ENCODE results near the gene HOXD10. TPM values are rescaled to one million over a fixed set of nuclear protein-coding genes. Genes with fewer than 3 reads are reported as not detected.

Gene HOXD10
- total RNA-seq, 1 donor from 2014 or later = not detected

GRCh38 chr2:176110415-176111308 lies 5.9 kb upstream of the HOXD10 start:
- Mint-ChIP-seq H3K27ac (ENCODE audit: unreplicated experiment) (no peak overlapping the region), H3K27me3 (ENCODE audit: low read depth) (peaks cover 81% of the 10 kb centered on the region), H3K36me3 (ENCODE audit: low read depth) (peaks cover 3% of the 10 kb centered on the region), H3K9me3 (ENCODE audit: low read depth) (no peaks in the 10 kb centered on the region), H3K4me1 (ENCODE audit: low read depth) (peaks cover 22% of the 10 kb centered on the region), H3K4me3 (ENCODE audit: unreplicated experiment) (no peak overlapping the region)
- no peak for DNase-seq (ENCODE audit: low spot score)
- TF ChIP-seq CTCF (IDR thresholded peaks at IDR 0.05) = no peak

- Mint-ChIP-seq H3K36me3 (ENCODE audit: low read depth) (peaks cover 1% of the 10 kb centered on the region), H3K27ac (ENCODE audit: unreplicated experiment) (no peak overlapping the region), H3K4me3 (ENCODE audit: unreplicated experiment) (no peak overlapping the region), H3K9me3 (ENCODE audit: low read depth) (no peaks in the 10 kb centered on the region), H3K4me1 (ENCODE audit: low read depth) (peaks cover 17% of the 10 kb centered on the region), H3K27me3 (ENCODE audit: low read depth) (peaks cover 80% of the 10 kb centered on the region)
- no peak for DNase-seq (ENCODE audit: low spot score)
- TF ChIP-seq CTCF (IDR thresholded peaks at IDR 0.05) = peak; percentile 77
Measured at GRCh38 chr2:176111309-176111663, 5.3 kb upstream of the HOXD10 start.

- DNase-seq (ENCODE audit: low spot score) = no peak
- H3K4me3 Mint-ChIP-seq (ENCODE audit: unreplicated experiment) = no peak overlapping the region
- H3K27ac Mint-ChIP-seq (ENCODE audit: unreplicated experiment) = no peak overlapping the region
- H3K9me3 Mint-ChIP-seq (ENCODE audit: low read depth) = peaks cover 3% of the 10 kb centered on the region
- H3K4me1 Mint-ChIP-seq (ENCODE audit: low read depth) = peaks cover 14% of the 10 kb centered on the region
- H3K27me3 Mint-ChIP-seq (ENCODE audit: low read depth) = peaks cover 84% of the 10 kb centered on the region
- TF ChIP-seq CTCF (IDR thresholded peaks at IDR 0.05) = no peak
- H3K36me3 Mint-ChIP-seq (ENCODE audit: low read depth) = no peaks in the 10 kb centered on the region
Measured at GRCh38 chr2:176111846-176112374, 4.7 kb upstream of the HOXD10 start.

- Mint-ChIP-seq H3K27ac (ENCODE audit: unreplicated experiment) (no peak overlapping the region), H3K4me1 (ENCODE audit: low read depth) (peaks cover 10% of the 10 kb centered on the region), H3K4me3 (ENCODE audit: unreplicated experiment) (no peak overlapping the region), H3K27me3 (ENCODE audit: low read depth) (peaks cover 85% of the 10 kb centered on the region), H3K9me3 (ENCODE audit: low read depth) (peaks cover 3% of the 10 kb centered on the region), H3K36me3 (ENCODE audit: low read depth) (no peaks in the 10 kb centered on the region)
- no peak for TF ChIP-seq CTCF (IDR thresholded peaks at IDR 0.05)
- no peak for DNase-seq (ENCODE audit: low spot score)
Measured at GRCh38 chr2:176112375-176113302, 3.9 kb upstream of the HOXD10 start.

Data from chondrocyte (in vitro differentiated cells).